HL-60 (cell line): ENCODE results near the gene ARMC6.

Experiments
- CTCF ChIP-seq: IDR thresholded peaks from one replicate; pipeline ENCODE4 v1.5.1; 2011; ENCODE audit warnings: low read length, control low read depth, inconsistent platforms; ENCODE audit not compliant: insufficient read depth
- GABPA ChIP-seq: IDR thresholded peaks from 2 replicates; pipeline ENCODE4 v1.6.1; 2012; ENCODE audit warnings: low read depth
- POLR2AphosphoS5 ChIP-seq: IDR thresholded peaks from 2 replicates; pipeline ENCODE4 v1.6.1; 2012; ENCODE audit warnings: low read depth
- REST ChIP-seq: IDR thresholded peaks from 2 replicates; pipeline ENCODE4 v1.6.1; 2012; ENCODE audit warnings: low read depth; ENCODE audit not compliant: insufficient replicate concordance

DNA sequence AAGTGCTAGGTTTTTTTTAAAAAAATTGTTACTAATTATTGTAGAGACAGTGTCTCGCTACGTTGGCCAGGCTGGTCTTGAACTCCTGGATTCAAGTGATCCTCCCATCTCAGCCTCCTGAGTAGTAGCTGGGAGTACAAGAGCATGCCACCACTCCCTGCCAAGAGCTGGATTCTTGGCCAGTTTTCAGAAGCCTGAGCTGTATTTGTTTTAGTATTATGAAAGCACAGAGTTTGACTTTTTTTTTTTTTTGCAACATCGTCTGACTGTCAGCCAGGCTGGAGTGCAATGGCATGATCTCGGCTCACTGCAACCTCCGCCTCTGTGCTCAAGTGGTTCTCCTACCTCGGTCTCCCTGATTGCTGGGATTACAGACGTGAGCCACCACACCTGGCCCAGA lies 7.0 kb downstream of the ARMC6 start:
- TF ChIP-seq CTCF = no peak
- TF ChIP-seq GABPA = no peak
- no peak for TF ChIP-seq REST
- no peak for TF ChIP-seq POLR2AphosphoS5
